SIG-M5 treated with dmso at 0.1 percent for 504 hours (cell line): ENCODE data around the gene MRGPRE.

Source experiments
- DNase-seq: peaks from one replicate; lab custom pipeline; 2025; ENCODE audit not compliant: unreplicated experiment; lab: John Stamatoyannopoulos, UW

MRGPRE gene

DNA sequence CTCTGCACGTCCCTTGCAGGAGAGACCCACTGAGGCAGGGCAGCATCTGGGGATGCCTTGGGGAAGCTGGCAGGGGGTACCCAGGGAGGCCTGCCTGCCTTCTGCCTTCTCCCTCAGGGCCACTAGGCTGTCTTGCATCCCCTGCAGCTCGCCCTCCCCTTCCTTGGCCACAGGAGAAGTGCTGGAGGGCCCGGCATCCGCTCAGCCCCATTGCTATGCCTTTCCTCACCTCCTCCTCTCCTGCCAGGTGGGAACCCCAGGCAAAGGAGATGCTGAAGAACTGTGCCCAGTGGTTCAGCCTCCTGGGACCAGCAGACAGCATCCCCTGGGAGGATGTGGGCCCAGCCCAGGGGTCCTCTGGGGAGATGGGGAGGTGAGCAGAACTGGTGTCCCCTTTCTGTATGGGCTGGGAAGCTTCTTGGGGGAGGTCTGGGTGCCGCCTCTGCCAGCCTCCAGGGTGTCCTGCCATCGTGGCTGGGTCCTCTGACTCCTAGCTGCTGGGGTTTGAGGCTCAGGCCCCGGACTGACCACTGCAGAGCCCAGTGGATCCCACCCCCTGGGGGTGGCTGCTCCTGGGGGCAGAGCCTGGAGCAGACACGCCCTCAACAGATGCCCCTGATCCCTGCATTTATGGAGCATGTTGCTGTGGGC, 34.2 kb downstream of the MRGPRE start:
- DNase-seq, result no peak

DNA sequence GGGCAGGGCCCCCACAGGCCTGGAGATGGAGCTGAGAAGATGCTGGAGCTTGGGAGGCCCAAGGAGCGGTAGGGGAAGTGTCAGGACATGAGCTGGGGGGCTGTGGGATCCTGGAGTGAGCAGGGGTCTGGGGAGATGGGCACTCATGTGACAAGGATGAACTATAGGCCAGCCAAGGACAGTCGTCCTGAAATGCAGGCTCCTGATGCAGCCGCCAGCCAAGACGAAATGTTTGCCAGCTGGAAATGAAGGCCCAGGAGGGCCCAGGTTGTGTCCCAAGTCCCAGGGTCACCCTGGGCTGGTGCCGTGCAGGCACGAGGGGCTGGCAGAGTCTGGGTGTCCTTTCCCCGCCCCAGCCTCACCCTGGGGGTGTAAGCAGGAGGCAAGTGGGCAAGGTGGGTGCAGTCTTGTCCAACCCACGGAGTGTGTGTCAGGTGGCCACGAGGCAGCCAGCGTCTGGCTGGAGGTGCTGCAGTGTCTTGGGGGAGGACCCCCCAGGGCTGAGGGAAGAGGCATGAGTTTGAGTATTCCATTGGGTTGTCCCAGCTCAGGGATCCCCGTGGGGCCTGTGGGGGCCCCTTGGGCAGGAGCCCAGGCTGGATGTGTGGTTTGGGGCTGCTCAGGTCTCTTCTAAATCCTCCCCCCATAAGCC, 35.0 kb downstream of the MRGPRE start:
- DNase-seq, result no peak

DNA sequence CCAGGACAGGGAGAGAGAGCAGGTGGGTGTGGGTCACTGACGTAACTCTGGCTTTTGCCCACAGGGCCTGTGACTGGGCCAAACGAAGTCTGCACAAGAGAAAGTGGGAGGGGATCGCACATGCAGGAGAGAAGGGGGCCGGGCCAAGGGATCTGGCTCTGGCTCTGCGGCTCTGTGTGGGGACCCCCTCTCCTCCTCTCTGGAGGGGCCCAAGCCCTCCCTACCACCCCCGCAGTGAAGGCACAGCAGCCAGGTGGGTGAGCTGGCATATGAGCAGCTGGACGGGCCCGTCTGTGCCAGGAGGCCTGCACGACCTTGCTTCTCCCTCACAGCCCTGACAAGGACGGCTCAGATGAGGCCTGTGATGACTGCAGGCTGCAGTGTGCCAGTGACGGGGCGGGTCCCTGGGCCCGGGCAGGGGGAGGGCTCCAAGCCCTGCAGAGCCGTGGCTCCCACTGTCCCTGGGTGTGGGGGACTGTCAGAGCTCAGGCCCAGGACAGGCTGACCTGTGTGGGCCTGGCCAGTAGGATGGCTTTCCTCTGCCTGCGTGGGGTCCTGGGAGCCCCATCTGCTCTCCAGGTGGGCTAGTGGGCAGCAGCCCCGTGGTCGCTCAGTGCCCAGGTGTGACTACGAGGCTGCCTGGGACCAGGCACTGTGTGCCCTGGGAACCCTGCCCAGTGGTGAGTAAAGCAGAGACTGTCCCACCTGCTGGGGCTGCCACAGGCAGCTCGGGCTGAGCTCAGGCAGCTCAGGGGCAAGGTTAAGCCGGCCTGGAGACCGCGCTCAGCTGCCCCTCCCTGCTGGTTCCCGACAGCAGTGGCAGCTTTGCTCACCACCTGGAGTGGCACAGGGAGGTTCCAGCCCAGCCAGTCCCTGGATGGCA, 35.8 kb downstream of the MRGPRE start:
- no peak for DNase-seq

DNA sequence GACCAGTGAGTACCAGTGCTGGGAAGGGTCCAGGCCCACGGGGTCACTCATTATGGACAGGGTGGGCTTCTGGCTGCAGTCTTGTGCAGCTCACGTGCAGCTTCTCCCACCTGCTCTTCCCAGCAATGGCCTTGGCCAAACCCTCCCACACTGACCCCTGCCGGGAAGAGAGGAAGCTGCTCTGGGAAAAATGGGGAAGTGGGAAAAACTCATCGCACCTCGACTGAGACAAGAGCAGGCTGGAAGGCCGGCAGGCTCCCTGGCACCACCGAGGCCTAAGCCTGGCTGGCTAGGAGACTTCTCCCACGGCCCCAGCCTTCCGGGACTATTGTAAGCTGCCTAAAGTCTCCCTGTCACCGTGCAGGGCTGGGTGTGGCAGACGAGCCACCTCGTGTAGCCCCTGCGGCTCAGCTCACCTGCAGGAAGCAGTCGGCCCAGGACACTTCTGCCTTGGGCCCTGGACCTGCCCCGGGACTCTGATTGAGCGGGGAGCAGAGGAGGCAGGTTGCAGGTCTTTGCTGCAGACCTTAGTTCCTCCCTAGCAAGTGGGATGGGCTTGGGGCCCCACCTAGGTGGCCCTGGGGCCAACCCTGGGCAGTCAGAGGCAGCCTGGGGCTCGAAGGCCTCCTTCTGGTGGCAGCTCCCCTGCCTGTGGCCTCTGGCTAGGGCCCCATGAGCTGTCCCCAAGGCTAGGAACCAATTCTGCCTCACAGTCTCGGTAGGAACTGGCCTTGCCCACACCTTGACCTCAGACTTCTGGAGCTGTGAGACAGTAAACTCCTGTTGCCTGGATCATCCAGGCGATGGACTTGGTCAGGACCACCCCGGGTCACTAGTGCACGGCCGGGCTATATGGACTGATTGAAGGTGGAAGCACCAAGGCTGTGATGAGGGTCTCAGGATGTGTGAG, 36.7 kb downstream of the MRGPRE start:
- DNase-seq, result no peak

DNA sequence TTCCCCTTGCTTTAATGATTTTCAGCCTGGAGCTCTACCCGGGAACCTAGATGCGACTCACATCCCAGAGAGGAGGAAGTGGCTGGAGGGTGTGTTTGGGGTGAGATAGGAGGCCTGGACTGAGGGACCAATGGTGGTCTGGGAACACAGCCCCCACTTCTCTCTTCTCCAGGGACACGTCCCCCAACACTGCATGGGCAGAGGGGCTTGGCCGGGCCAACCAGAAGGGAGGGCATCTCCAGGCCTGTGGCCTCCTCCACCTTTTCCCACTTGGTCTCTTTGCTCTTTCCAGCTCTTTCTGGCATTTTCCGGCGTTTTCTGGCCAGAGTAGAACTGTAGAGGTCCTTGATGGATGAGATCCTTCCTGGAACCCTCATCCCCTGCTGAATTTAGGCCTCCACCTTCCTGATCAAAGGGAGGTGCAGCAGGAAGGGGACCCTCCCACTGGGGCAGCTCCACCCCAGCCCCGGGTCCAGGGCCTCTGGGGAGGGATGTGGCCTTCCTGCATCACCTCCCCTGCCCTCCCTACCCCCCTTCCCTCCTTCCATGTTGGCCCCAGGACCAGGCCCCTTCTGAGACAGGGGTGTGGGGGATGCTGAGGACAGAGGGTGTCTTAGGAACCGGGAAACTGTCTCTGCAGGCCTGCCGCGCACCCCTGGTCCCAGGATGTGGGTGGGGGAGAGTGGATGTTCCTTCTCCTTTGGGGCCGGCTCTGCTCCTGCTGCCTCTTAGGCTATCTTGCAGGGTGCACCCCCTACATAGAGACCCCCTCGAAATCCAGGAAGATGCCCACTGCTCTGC, 38.0 kb downstream of the MRGPRE start:
- no peak for DNase-seq

DNA sequence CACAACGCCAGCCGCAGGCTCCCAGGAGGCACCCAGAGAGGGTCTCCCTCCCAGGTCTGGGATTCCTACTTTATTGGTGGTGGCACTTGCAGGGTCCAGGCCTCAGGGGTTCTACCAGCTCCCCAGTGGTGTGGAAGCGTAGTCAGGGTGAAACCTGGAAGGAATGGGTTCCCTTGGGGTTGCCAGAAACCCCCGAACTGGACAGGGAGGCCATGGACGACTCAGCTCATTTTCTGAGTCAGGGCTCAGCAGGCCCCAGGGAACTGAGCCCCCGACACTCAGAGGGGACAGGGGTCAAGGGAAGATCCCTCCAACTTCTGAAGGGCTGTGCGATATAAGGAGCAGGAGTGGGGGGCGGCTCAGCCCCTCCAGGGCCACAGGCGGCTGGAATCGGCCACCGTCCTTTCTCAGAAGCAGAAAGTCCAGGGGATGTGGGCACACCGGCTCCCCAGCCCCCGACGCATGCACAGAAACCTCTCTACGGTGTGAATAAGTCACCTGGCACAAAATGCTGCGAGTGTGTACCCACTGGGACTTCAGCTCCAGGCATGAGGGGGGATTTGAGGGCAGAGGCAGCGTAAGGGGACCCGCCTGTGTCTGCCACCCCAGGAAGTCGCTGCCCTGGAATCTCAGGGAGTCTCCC, 38.7 kb downstream of the MRGPRE start:
- no peak for DNase-seq

DNA sequence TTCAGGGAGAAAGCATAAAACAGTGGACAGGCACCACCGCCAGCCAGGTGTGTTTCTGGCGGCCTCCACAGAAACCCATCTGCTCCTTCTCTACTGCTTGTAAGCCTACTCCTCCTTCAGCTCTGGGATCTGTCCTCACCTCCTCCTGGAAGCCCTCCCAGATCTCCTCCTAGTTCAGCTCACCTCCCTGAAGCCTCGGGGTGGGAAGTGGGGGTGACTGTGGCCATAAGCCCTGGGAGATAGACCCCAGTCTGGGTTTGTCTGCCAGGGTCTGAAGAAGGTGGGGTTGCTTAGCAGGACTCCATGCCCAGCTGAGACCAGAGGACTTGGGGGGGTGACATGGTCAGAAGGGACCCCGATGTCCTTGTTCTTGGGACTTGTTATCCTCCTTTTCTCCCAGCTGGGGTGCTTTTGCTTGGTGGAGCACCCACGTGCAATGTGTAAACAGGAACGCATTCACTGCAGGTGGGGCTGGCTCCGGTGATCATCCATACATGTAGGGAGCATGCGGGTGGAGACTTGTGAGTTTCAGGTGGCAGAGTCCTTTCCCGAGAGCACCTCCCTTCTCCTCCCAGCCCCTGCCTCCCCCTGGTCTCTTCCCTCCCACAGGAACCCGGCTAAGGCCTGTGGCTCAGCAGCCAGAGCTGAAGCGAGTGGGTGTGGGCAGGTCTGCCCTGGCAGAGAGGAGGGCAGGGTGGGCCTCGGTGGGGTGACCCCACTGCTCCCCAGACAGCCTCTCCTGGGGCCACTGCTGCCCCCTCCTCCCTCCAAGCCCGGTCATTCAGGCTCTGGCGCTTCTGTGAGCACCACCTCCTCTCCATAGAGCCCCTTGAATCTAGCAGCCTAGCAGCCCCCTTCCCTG, 39.5 kb downstream of the MRGPRE start:
- no peak for DNase-seq

DNA sequence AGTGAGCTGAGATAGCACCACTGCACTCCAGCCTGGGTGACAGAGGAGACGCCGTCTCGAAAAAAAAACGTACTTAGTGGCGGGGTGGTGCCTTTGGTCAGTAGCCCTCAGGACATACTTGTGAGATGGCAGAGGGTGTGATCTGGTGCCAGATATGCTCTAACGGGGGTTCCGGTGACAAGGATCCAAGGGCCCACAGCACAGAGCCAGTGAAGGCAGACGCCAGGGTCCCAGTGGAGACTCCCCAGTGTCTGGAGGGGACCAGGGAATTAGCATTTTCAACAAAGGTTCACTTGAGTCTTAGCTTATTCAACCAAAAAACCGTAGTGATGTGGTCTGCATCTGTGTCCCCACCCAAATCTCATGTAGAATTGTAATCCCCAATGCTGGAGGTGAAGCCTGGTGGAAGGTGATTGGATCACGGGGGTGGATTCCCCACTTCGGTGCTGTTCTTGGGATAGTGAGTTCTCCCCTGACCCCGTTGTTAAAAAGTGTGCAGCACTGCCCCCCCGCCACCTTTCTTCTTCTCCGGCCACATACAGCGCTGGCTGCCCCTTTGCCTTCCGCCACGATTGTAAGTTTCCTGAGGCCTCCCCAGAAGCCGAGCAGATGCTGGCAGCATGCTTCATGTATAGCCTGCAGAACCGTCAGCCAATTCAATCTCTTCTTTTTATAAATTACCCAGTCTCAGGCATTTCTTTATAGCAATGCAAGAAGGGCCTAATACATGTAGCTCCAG, 40.5 kb downstream of the MRGPRE start:
- no peak for DNase-seq

DNA sequence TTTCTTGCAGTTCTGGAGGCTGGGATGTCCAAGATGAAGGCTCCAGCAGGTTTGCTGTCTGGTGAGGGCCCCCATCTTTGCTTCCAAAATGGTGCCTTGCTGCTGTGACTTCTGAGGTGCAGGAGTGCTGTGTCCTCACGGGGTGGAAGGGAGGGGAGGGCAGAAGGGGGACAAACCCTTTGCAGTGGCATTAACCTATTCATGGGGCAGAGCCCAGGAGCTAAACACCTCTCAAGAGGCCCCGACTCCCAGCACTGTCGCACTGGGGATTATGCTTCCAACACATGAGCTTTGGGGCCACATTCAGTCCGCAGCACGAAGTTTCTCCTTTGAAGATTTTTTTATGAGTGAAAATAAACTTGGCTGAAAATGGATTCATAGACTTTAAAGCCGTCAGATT, 41.6 kb downstream of the MRGPRE start:
- no peak for DNase-seq

DNA sequence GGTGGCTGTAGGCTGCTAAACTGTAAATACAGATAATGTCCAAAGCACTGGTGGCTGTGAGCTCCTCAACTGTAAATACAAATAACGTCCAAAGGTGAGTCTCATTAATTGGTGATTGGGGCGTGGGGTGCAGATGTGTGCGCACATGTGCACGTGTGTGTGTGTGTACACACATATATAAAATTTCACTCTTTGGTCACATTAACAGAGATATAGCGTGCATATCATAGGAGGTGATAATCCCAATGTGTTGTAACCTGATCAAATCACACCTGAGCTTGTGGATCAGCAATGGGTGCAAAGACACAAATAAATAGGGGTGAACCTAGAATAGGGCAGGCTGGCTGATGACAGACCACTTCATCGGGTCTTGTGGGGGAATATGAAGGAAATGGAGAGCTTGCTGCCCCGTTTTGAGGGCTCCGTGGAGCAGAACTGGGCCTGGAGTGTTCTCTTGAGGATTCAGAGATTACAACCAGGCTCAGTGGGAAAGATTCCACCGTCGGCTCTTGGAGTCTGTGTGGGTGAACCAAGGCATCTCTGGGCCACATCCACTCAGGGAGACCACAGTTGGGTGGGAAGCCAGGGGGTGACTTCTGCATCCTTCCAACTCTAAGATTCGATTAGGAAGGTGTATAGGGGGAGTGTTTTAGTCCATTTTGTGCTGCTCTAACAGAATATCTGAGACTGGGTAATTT, 42.2 kb downstream of the MRGPRE start:
- DNase-seq, result no peak

DNA sequence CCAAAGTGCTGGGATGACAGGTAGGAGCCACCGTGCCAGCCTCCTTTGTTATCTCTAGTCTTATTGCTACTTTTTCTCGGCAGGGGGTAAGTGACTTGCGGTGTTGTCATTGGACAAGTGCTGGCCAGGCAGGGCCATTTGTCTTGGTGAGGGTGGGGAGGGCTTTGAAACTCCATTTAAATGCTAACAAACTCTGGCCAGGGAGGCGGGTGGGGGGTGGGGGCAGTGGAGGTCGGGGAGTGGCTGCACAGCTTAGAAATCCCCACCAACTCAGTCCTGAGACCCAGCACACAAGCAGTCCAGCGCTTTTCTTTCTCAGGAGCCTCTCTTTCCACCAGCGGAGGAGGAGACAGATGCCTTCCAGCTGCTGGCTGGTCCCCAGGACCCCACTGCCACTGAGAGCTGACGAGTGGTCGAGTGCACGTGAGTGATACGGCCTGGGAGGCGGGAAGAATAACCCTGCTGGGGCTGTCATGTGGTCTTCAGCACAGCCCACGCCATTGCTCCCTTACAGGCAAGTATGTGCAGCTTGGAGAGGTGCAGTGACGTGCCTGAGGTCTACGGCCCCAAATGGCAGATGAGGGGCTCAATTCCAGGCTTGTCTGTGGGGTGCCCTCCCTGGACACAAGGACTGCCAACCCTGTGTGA, 42.9 kb downstream of the MRGPRE start:
- DNase-seq, result no peak

DNA sequence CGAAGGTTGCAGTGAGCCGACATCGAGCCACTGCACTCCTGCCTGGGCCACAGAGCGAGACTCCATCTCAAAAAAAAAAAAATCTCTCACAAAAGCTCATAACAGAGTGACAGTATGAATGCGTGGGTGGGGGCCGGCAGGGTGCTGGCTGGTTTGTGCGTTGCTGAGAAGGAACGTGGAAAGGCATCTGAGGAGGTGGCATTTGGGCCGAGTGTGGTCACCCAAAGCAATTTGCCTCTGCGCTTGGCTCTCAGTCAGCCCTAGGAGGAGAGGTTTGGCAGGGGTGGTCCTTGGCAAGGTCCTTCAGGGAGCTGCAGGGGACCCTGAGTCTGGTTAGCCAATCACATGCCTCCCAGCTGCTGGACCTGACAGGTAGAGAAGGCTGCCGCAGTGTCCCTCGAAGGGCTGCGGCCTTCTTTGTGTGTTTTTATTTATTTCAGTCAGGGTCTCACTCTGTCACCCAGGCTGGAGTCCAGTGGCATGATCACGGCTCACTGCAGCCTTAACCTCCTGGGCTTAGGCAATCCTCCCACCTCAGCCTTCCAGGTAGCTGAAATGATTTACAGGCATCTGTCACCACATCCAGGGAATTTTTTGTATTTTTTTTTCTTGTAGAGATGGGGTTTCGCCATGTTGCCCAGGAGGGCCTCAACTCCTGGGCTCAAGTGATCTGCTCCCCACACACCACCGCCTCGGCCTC, 43.6 kb downstream of the MRGPRE start:
- no peak for DNase-seq

DNA sequence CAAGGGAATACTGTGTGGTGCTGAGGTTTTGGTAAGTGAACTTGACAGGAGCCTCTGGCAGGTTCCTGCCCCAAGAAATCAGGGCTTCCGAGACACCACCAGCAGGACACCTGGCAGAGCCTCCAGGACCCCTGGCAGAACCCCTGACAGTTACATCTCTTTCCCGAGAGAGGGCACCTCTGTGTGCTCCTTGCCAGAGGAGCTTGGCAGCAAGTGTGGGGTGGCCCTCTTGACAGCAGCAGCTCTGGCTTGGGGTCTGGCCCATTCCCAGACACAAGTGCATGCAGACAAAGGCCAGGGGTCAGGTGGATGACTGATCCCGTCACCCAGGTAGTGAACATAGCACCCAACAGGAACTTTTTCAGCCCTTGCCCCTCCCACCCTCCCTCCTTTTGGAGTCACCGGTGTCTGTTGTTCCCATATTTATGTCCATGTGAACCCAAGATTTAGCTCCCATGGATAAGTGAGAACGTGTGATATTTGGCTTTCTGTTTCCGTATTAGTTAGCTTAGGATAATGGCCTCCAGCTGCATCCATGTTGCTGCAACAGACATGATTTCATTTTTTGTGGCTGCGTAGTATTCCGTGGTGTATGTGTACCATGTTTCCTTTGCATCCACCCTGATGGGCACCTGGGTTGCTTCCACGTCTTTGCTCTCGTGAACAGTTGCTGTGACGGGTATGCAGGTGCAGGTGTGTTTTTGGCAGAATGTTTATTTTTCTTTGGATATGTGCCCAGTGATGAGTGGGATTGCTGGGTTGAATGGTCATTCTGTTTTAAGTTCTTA, 45.9 kb downstream of the MRGPRE start:
- no peak for DNase-seq

DNA sequence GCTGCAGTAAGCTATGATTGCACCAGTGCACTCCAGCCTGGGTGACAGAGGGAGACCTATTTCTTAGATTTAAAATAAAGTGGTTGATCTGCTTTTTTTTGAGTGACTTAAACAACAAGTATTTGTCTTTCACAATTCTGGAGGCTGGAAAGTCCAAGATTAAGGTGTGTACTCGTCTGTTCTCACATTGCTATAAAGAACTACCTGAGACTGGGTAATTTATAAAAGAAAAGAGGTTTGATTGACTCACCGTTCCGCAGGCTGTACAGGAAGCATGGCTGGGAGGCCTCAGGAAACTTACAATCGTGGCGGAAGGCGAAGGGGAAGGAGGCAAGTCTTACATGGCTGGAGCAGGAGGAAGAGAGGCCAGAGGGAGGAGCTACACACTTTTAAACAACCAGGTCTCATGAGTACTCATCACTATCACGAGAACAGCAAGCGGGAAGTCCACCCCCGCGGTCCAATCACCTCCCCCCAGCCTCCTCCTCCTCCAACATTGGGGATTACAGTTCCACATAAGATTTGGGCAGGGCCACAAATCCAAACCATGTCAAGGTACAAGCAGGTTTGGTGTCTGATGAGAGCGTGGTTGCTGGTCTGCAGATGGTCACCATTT, 47.4 kb downstream of the MRGPRE start:
- DNase-seq, result no peak

DNA sequence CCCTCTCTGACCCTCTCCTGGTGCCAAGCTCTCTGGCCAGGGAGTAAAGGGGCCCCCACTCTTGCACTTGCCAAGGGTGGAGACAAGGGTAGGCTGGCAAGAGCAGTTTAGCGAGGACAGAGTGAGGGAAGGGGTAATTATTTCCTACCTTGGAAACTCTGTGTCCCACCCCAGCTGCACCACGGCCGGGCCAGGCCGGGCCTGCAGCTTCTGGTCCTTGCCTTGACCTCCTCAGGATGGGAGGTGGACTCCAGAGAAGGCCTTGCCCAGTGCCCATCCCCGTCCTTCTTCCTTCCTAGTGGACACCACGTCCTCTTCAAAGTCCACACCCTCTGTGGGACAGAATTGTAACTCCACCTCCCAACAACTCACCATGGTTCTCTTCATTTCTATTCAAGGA, 48.7 kb downstream of the MRGPRE start:
- no peak for DNase-seq
